Keratinocyte (primary cell): ENCODE measurements around the gene KHDC4. TPM values are rescaled to one million over a fixed set of nuclear protein-coding genes. Genes with fewer than 3 reads are reported as not detected.

ENCODE experiments used
- DNase-seq: peaks from one replicate; pipeline ENCODE4 v3.0.0-alpha.2; 2011; ENCODE audit warnings: low read depth, missing footprints, low spot score
- FAIRE-seq: peaks from 2 replicates; lab custom pipeline; 2011; peaks lifted over from hg19 to GRCh38; lab: Jason Lieb, UNC
- H2AFZ ChIP-seq: 2 replicates; pipeline ENCODE4 v1.6.0; 2012; ENCODE audit warnings: low read length, control low read depth, inconsistent platforms; ENCODE audit not compliant: control insufficient read depth
- H3K27ac ChIP-seq: 2 replicates; pipeline ENCODE4 v1.5.1; 2011; ENCODE audit warnings: low read length; ENCODE audit not compliant: control insufficient read depth, insufficient read depth
- H3K27me3 ChIP-seq: 3 replicates; pipeline ENCODE4 v1.6.0; 2011; ENCODE audit warnings: low read length; ENCODE audit not compliant: control insufficient read depth, insufficient read depth; ENCODE audit errors: extremely low read depth
- H3K36me3 ChIP-seq, 2 experiments: 2 replicates in 1 of 2; 3 replicates in 1 of 2; pipeline ENCODE4 v1.5.1; 2011; ENCODE audit warnings: low read length in 2 of 2, mild to moderate bottlenecking in 1 of 2; ENCODE audit not compliant: control insufficient read depth in 2 of 2, insufficient read depth in 2 of 2; ENCODE audit errors: extremely low read depth in 1 of 2
- H3K4me1 ChIP-seq: 3 replicates; pipeline ENCODE4 v1.5.1; 2011; ENCODE audit warnings: low read length; ENCODE audit not compliant: control insufficient read depth, insufficient read depth; ENCODE audit errors: extremely low read depth
- H3K4me2 ChIP-seq: 3 replicates; pipeline ENCODE4 v1.6.0; 2011; ENCODE audit warnings: low read depth, low read length; ENCODE audit not compliant: control insufficient read depth, insufficient read depth; ENCODE audit errors: extremely low read depth
- H3K4me3 ChIP-seq, 3 experiments: fragments of 200-600 bp in 1 of 3; sonication (generic) in 1 of 3; 2 replicates in 2 of 3; 3 replicates in 1 of 3; pipeline ENCODE4 v1.5.1; 2011 to 2016; ENCODE audit warnings: low read length in 3 of 3, mild to moderate bottlenecking in 3 of 3, control low read depth in 2 of 3, inconsistent platforms in 1 of 3, low read depth in 1 of 3, mixed read lengths in 1 of 3, mixed run types in 1 of 3, moderate library complexity in 1 of 3; ENCODE audit not compliant: control insufficient read depth in 2 of 3, insufficient read depth in 2 of 3; ENCODE audit errors: extremely low read depth in 1 of 3
- H3K79me2 ChIP-seq: 2 replicates; pipeline ENCODE4 v1.6.0; 2012; ENCODE audit warnings: low read length; ENCODE audit not compliant: control insufficient read depth, insufficient read depth
- H3K9ac ChIP-seq: 3 replicates; pipeline ENCODE4 v1.6.0; 2011; ENCODE audit warnings: low read length; ENCODE audit not compliant: control insufficient read depth, insufficient read depth; ENCODE audit errors: extremely low read depth
- H3K9me1 ChIP-seq: 3 replicates; pipeline ENCODE4 v1.6.0; 2011; ENCODE audit warnings: low read length; ENCODE audit not compliant: control insufficient read depth, insufficient read depth; ENCODE audit errors: extremely low read depth
- H3K9me3 ChIP-seq: 2 replicates; pipeline ENCODE4 v1.5.1; 2012; ENCODE audit warnings: low read depth, low read length; ENCODE audit not compliant: control insufficient read depth
- H4K20me1 ChIP-seq: 3 replicates; pipeline ENCODE4 v1.6.0; 2011; ENCODE audit warnings: low read length; ENCODE audit not compliant: control insufficient read depth, insufficient read depth; ENCODE audit errors: extremely low read depth
- CTCF ChIP-seq, 3 experiments: IDR thresholded peaks in 1 of 3; conservative IDR thresholded peaks in 1 of 3; optimal IDR thresholded peaks in 1 of 3; 2 replicates in 2 of 3; 3 replicates in 1 of 3; pipeline versions ENCODE3 to v1.5.1; 2011; ENCODE audit warnings: low read length in 3 of 3, mild to moderate bottlenecking in 3 of 3, moderate library complexity in 2 of 3, control low read depth in 1 of 3, inconsistent platforms in 1 of 3; ENCODE audit not compliant: insufficient read depth in 2 of 3; ENCODE audit errors: extremely low read depth in 1 of 3
- EZH2 ChIP-seq: IDR thresholded peaks from one replicate; pipeline ENCODE4 v1.6.1; 2012; ENCODE audit warnings: inconsistent platforms, mild to moderate bottlenecking, low read length, moderate library complexity
- dilution Hi-C: fragments of 300-500 bp; cut with MboI; formaldehyde crosslinking; loops from one replicate; pipeline ENCODE4 v1.7.0; 2020; ENCODE audit warnings: low sequenced_read_pairs; ENCODE audit not compliant: extremely low pct_ligation_motif_present
- polyA plus RNA-seq, 5 experiments: library from polyadenylated mRNA; depleted of rRNA in 3 of 5; stranded (reverse) in 3 of 5; stranded (forward) in 1 of 5; unstranded in 1 of 5; fragments of >200 nt; gene quantifications; 1 replicate in 1 of 5; 2 replicates in 3 of 5; 3 replicates in 1 of 5; pipeline versions ENCODE4 v1.2.1 to v1.2.3, GENCODE V29; 2011 to 2012; ENCODE audit warnings: missing spikeins in 2 of 5, low read depth in 1 of 5, low replicate concordance in 1 of 5

KHDC4 gene
- polyA plus RNA-seq, 1 donor (not counting 4 experiments of a cell fraction or from before 2014, with no cell fraction given) = 51.3 TPM

GRCh38 chr1:155933591-155934096 lies 569 bp downstream of the KHDC4 start:
- peaks cover 6 to 24% of the 10 kb centered on the region in 2 experiments for H3K36me3 ChIP-seq
- H3K4me2 ChIP-seq = peak overlapping the region; percentile 88
- TF ChIP-seq EZH2 (no peak), CTCF (optimal IDR thresholded peaks at IDR 0.05 in 1 of 3, IDR thresholded peaks at IDR 0.05 in 1 of 3, conservative IDR thresholded peaks at IDR 0.05 in 1 of 3; ENCODE audit: extremely low read depth in 1 of 3, insufficient read depth in 2 of 3, low read length in 3 of 3) (no peak)
- peaks cover 51% of the 10 kb centered on the region for H3K79me2 ChIP-seq
- no peaks in the 10 kb centered on the region for H3K9me3 ChIP-seq
- H3K9ac ChIP-seq = peak overlapping the region; percentile 98
- peak overlapping the region; percentile 96 for H3K27ac ChIP-seq
- peaks cover 3% of the 10 kb centered on the region for H3K9me1 ChIP-seq
- dilution Hi-C loops = no loop called here
- H3K4me3 ChIP-seq = peak overlapping the region; percentile 87 to 97 (median 93)
- no peak for DNase-seq
- H3K4me1 ChIP-seq = peaks cover 38% of the 10 kb centered on the region
- H2AFZ ChIP-seq = no peak overlapping the region
- peaks cover 5% of the 10 kb centered on the region for H4K20me1 ChIP-seq
- no peak for FAIRE-seq
- no peaks in the 10 kb centered on the region for H3K27me3 ChIP-seq

GRCh38 chr1:155932487-155932886 lies 1.7 kb downstream of the KHDC4 start:
- Histone ChIP-seq H3K9me3 (no peaks in the 10 kb centered on the region), H3K27ac (peak overlapping the region; percentile 96), H3K79me2 (peaks cover 59% of the 10 kb centered on the region), H3K27me3 (no peaks in the 10 kb centered on the region), H3K4me1 (peaks cover 38% of the 10 kb centered on the region), H3K9ac (peak overlapping the region; percentile 66), H3K4me2 (peak overlapping the region; percentile 88), H2AFZ (no peak overlapping the region), H4K20me1 (peaks cover 5% of the 10 kb centered on the region), H3K4me3 (peak overlapping the region; percentile 87 to 97 (median 93)), H3K36me3 (peaks cover 8 to 32% of the 10 kb centered on the region in 2 experiments), H3K9me1 (peaks cover 3% of the 10 kb centered on the region)
- dilution Hi-C loops = no loop called here
- DNase-seq = no peak
- FAIRE-seq = no peak
- TF ChIP-seq EZH2 = no peak
- TF ChIP-seq CTCF (optimal IDR thresholded peaks at IDR 0.05 in 1 of 3, IDR thresholded peaks at IDR 0.05 in 1 of 3, conservative IDR thresholded peaks at IDR 0.05 in 1 of 3; ENCODE audit: extremely low read depth in 1 of 3, insufficient read depth in 2 of 3, low read length in 3 of 3) = no peak
